ENCODE data around the gene CNTNAP2. TPM values are rescaled to one million over a fixed set of nuclear protein-coding genes. Genes with fewer than 3 reads are reported as not detected.

CNTNAP2 gene
- total RNA-seq, 1 donor from 2014 or later = 5.4 TPM

DNA sequence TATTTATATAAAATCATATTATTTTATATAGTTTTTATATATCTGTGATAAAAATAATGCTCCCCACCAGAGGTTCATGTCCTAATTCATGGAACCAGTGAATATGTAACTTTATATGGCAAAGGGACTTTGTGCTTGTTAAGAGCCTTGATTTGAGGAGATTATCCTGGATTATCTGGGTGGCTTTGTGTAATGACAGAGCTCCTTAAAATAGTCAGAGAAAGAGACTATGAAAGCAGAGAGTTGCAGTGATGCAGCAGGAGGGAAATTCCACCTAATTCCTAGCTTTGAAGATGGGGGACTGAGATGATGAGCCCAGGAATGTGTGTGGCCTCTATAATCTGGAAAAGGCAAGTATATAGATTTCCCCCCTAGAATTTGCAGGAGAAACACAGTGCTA, 1439.7 kb downstream of the CNTNAP2 start:
- no peaks in the 10 kb centered on the region for H3K36me3 Mint-ChIP-seq (ENCODE audit: low read depth, unreplicated experiment)
- DNase-seq (ENCODE audit: low spot score) = no peak
- H3K27ac Mint-ChIP-seq (ENCODE audit: unreplicated experiment) = no peak overlapping the region
- H3K4me3 Mint-ChIP-seq (ENCODE audit: unreplicated experiment) = no peak overlapping the region
- peaks cover 11% of the 10 kb centered on the region for H3K9me3 Mint-ChIP-seq (ENCODE audit: unreplicated experiment)
- TF ChIP-seq, protein P1, sequence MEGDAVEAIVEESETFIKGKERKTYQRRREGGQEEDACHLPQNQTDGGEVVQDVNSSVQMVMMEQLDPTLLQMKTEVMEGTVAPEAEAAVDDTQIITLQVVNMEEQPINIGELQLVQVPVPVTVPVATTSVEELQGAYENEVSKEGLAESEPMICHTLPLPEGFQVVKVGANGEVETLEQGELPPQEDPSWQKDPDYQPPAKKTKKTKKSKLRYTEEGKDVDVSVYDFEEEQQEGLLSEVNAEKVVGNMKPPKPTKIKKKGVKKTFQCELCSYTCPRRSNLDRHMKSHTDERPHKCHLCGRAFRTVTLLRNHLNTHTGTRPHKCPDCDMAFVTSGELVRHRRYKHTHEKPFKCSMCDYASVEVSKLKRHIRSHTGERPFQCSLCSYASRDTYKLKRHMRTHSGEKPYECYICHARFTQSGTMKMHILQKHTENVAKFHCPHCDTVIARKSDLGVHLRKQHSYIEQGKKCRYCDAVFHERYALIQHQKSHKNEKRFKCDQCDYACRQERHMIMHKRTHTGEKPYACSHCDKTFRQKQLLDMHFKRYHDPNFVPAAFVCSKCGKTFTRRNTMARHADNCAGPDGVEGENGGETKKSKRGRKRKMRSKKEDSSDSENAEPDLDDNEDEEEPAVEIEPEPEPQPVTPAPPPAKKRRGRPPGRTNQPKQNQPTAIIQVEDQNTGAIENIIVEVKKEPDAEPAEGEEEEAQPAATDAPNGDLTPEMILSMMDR (IDR thresholded peaks at IDR 0.05; ENCODE audit: unreplicated experiment) = no peak
- H3K27me3 Mint-ChIP-seq (ENCODE audit: unreplicated experiment) = peaks cover 2% of the 10 kb centered on the region
- H3K4me1 Mint-ChIP-seq (ENCODE audit: unreplicated experiment) = no peaks in the 10 kb centered on the region

DNA sequence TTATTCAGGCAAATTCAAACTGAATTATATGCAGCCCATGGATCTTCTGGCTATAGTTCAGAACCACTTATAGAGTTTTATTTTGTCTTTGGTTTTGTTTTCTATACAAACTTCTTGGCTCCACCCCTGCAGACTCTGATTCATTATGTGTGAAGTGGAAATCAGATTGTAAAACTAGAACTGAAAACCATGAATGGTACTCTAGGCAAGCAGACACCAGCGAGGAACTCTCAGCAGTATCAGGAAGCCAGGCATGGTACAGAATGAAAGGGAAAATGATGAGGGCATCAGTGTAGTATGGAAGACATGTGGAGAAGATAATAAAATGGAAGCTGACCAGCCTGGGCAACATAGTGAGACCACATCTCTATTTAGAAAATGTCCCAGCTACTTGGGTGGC, 1447.1 kb downstream of the CNTNAP2 start:
- Mint-ChIP-seq H3K9me3 (ENCODE audit: unreplicated experiment) (peaks cover 16% of the 10 kb centered on the region), H3K4me1 (ENCODE audit: unreplicated experiment) (no peaks in the 10 kb centered on the region), H3K27me3 (ENCODE audit: unreplicated experiment) (peaks cover under 1% of the 10 kb centered on the region), H3K27ac (ENCODE audit: unreplicated experiment) (no peak overlapping the region), H3K4me3 (ENCODE audit: unreplicated experiment) (no peak overlapping the region), H3K36me3 (ENCODE audit: low read depth, unreplicated experiment) (no peaks in the 10 kb centered on the region)
- TF ChIP-seq, protein P1 (IDR thresholded peaks at IDR 0.05; ENCODE audit: unreplicated experiment) = no peak
- no peak for DNase-seq (ENCODE audit: low spot score)

DNA sequence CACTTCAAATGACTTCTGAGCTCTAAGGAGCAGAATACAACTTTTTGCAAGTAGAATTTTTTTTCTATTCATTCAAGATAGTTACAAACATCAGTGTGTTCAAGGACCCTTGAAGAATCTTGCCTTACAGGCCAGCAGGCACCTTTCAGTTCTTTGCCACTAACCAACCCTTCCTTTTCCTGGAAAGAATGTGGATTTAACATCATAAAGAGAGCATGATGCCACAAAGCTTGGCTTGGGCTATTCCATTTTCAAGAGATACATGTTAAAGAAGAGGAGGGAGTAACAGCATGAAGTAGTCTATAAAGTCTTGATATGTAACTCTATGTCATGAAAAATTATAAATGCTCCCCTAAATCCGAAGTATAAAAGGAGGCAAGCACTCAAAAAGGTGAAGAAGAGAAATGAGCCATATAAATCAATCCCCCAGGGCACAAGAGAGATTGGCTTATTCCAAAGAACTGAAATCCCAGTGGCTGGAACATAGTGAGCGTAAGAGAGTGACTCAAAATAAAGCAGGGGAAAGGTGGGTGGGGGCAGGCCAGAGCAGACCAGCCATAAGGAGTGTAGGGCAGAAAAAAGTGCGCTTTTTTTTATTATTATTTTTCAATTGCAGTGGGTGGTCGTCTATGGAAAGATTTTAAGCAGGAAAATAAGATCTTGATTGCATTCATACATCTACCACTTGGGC, 1448.3 kb downstream of the CNTNAP2 start:
- no peak overlapping the region for H3K4me3 Mint-ChIP-seq (ENCODE audit: unreplicated experiment)
- no peak for DNase-seq (ENCODE audit: low spot score)
- no peaks in the 10 kb centered on the region for H3K36me3 Mint-ChIP-seq (ENCODE audit: low read depth, unreplicated experiment)
- peaks cover 16% of the 10 kb centered on the region for H3K9me3 Mint-ChIP-seq (ENCODE audit: unreplicated experiment)
- no peaks in the 10 kb centered on the region for H3K27me3 Mint-ChIP-seq (ENCODE audit: unreplicated experiment)
- no peaks in the 10 kb centered on the region for H3K4me1 Mint-ChIP-seq (ENCODE audit: unreplicated experiment)
- TF ChIP-seq, protein P1 (IDR thresholded peaks at IDR 0.05; ENCODE audit: unreplicated experiment) = no peak
- no peak overlapping the region for H3K27ac Mint-ChIP-seq (ENCODE audit: unreplicated experiment)

DNA sequence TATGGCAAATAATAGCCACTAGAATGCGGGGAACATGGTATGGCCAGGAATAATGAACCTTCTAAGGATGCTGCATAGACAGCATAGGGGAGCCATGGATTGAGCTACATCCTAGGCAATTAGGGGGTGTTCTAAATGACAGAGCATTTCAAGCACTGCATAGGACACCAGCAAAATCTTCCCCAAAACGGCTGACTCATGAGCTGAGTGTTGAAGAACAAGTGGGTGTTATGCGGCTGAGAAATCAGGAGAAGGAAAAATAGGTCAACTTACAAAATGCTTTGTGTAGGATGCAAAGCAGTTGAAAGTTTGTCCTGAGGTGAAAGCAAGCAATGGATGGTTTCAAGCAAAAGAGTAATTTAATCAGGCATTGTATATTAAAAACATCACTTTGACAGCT, 1450.4 kb downstream of the CNTNAP2 start:
- Mint-ChIP-seq H3K27me3 (ENCODE audit: unreplicated experiment) (no peaks in the 10 kb centered on the region), H3K4me3 (ENCODE audit: unreplicated experiment) (no peak overlapping the region), H3K36me3 (ENCODE audit: low read depth, unreplicated experiment) (no peaks in the 10 kb centered on the region), H3K9me3 (ENCODE audit: unreplicated experiment) (peaks cover 11% of the 10 kb centered on the region), H3K27ac (ENCODE audit: unreplicated experiment) (no peak overlapping the region), H3K4me1 (ENCODE audit: unreplicated experiment) (no peaks in the 10 kb centered on the region)
- DNase-seq (ENCODE audit: low spot score) = no peak
- TF ChIP-seq, protein P1 (IDR thresholded peaks at IDR 0.05; ENCODE audit: unreplicated experiment) = no peak

DNA sequence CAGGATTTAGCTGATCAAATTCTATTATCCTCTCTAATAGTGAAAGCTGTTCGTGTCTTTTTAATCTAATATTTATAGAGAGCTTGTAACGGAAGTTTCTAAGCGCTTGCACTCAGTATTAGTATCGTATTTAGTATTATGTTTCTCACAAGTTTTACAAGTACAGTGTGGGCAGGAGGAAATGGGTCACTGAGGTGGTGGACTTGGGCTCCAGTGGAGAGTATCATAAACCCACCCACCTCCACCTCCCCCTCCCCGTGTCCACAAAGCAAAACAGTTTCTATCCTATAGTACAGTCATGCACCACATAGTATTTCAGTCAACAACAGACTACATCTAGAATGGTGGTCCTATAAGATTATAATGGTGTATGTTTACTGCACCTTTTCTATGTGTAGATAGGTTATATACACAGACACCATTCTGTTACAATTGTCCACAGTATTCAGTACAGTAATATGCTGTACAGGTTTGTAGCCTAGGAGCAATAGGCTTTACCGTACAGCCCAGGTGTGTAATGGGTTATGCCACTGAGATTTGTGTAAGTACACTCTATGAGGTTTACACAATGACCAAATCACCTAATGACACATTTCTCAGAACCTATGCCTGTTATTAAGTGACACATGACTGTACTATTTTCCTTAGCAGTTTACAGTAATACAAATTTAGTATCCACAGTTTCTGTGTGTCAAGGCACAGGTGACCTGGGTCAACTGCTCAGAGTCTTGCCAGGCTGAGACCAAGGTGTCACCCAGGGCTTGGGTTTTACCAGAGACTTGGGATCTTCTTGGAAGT, 1452.7 kb downstream of the CNTNAP2 start:
- Mint-ChIP-seq H3K4me3 (ENCODE audit: unreplicated experiment) (no peak overlapping the region), H3K9me3 (ENCODE audit: unreplicated experiment) (peaks cover 11% of the 10 kb centered on the region), H3K4me1 (ENCODE audit: unreplicated experiment) (no peaks in the 10 kb centered on the region), H3K27me3 (ENCODE audit: unreplicated experiment) (peaks cover 3% of the 10 kb centered on the region), H3K27ac (ENCODE audit: unreplicated experiment) (no peak overlapping the region), H3K36me3 (ENCODE audit: low read depth, unreplicated experiment) (no peaks in the 10 kb centered on the region)
- no peak for DNase-seq (ENCODE audit: low spot score)
- TF ChIP-seq, protein P1 (IDR thresholded peaks at IDR 0.05; ENCODE audit: unreplicated experiment) = no peak
